ENCODE data around the gene KIF5B. TPM values are rescaled to one million over a fixed set of nuclear protein-coding genes. Genes with fewer than 3 reads are reported as not detected.

KIF5B gene
- total and polyA plus RNA-seq, 9 of the 15 experiments (the other 6 are each of a cell fraction or from before 2014, with no cell fraction given): 24.4 to 94.4 (median 68.9) TPM

DNA sequence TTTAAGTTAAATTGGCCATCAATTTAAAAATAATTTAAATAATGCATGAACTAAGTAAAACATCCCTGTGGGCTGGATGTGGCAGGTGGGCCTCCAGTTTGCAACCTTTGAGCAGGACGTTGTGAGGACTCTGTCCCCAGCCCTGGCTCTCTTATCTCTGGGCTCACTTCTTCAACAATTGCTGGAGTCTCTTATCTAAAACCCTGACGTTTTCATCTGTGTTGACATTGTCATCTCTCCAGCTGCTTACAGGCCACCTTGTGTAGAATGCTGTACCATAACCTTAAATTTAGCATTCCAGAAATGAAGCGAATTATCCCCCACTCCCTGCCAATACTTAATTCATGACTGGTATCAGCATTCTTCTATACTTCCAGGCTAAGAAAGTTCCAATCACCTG lies 3.2 kb upstream of the KIF5B start (continued):
- TF ChIP-seq, protein P1, sequence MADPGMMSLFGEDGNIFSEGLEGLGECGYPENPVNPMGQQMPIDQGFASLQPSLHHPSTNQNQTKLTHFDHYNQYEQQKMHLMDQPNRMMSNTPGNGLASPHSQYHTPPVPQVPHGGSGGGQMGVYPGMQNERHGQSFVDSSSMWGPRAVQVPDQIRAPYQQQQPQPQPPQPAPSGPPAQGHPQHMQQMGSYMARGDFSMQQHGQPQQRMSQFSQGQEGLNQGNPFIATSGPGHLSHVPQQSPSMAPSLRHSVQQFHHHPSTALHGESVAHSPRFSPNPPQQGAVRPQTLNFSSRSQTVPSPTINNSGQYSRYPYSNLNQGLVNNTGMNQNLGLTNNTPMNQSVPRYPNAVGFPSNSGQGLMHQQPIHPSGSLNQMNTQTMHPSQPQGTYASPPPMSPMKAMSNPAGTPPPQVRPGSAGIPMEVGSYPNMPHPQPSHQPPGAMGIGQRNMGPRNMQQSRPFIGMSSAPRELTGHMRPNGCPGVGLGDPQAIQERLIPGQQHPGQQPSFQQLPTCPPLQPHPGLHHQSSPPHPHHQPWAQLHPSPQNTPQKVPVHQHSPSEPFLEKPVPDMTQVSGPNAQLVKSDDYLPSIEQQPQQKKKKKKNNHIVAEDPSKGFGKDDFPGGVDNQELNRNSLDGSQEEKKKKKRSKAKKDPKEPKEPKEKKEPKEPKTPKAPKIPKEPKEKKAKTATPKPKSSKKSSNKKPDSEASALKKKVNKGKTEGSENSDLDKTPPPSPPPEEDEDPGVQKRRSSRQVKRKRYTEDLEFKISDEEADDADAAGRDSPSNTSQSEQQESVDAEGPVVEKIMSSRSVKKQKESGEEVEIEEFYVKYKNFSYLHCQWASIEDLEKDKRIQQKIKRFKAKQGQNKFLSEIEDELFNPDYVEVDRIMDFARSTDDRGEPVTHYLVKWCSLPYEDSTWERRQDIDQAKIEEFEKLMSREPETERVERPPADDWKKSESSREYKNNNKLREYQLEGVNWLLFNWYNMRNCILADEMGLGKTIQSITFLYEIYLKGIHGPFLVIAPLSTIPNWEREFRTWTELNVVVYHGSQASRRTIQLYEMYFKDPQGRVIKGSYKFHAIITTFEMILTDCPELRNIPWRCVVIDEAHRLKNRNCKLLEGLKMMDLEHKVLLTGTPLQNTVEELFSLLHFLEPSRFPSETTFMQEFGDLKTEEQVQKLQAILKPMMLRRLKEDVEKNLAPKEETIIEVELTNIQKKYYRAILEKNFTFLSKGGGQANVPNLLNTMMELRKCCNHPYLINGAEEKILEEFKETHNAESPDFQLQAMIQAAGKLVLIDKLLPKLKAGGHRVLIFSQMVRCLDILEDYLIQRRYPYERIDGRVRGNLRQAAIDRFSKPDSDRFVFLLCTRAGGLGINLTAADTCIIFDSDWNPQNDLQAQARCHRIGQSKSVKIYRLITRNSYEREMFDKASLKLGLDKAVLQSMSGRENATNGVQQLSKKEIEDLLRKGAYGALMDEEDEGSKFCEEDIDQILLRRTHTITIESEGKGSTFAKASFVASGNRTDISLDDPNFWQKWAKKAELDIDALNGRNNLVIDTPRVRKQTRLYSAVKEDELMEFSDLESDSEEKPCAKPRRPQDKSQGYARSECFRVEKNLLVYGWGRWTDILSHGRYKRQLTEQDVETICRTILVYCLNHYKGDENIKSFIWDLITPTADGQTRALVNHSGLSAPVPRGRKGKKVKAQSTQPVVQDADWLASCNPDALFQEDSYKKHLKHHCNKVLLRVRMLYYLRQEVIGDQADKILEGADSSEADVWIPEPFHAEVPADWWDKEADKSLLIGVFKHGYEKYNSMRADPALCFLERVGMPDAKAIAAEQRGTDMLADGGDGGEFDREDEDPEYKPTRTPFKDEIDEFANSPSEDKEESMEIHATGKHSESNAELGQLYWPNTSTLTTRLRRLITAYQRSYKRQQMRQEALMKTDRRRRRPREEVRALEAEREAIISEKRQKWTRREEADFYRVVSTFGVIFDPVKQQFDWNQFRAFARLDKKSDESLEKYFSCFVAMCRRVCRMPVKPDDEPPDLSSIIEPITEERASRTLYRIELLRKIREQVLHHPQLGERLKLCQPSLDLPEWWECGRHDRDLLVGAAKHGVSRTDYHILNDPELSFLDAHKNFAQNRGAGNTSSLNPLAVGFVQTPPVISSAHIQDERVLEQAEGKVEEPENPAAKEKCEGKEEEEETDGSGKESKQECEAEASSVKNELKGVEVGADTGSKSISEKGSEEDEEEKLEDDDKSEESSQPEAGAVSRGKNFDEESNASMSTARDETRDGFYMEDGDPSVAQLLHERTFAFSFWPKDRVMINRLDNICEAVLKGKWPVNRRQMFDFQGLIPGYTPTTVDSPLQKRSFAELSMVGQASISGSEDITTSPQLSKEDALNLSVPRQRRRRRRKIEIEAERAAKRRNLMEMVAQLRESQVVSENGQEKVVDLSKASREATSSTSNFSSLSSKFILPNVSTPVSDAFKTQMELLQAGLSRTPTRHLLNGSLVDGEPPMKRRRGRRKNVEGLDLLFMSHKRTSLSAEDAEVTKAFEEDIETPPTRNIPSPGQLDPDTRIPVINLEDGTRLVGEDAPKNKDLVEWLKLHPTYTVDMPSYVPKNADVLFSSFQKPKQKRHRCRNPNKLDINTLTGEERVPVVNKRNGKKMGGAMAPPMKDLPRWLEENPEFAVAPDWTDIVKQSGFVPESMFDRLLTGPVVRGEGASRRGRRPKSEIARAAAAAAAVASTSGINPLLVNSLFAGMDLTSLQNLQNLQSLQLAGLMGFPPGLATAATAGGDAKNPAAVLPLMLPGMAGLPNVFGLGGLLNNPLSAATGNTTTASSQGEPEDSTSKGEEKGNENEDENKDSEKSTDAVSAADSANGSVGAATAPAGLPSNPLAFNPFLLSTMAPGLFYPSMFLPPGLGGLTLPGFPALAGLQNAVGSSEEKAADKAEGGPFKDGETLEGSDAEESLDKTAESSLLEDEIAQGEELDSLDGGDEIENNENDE (IDR thresholded peaks at IDR 0.05; ENCODE audit: low read depth, low read length): no peak
- TF ChIP-seq CTBP1 (IDR thresholded peaks at IDR 0.05; ENCODE audit: borderline replicate concordance): peak; percentile 69; the same call in 1 of the 2 replicates
- TF ChIP-seq, protein P2, sequence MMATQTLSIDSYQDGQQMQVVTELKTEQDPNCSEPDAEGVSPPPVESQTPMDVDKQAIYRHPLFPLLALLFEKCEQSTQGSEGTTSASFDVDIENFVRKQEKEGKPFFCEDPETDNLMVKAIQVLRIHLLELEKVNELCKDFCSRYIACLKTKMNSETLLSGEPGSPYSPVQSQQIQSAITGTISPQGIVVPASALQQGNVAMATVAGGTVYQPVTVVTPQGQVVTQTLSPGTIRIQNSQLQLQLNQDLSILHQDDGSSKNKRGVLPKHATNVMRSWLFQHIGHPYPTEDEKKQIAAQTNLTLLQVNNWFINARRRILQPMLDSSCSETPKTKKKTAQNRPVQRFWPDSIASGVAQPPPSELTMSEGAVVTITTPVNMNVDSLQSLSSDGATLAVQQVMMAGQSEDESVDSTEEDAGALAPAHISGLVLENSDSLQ (IDR thresholded peaks at IDR 0.05): peak; percentile 62
- TF ChIP-seq, protein P3, sequence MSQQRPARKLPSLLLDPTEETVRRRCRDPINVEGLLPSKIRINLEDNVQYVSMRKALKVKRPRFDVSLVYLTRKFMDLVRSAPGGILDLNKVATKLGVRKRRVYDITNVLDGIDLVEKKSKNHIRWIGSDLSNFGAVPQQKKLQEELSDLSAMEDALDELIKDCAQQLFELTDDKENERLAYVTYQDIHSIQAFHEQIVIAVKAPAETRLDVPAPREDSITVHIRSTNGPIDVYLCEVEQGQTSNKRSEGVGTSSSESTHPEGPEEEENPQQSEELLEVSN (IDR thresholded peaks at IDR 0.05; ENCODE audit: borderline replicate concordance in 1 of 2, extremely low read depth in 1 of 2, insufficient read depth in 1 of 2, insufficient read length in 1 of 2, low read depth in 1 of 2, low read length in 1 of 2, poor library complexity in 1 of 2, severe bottlenecking in 1 of 2): no peak
- TF ChIP-seq SRSF3 (IDR thresholded peaks at IDR 0.05; ENCODE audit: insufficient read depth, low read length): no peak
- TF ChIP-seq, protein P4, sequence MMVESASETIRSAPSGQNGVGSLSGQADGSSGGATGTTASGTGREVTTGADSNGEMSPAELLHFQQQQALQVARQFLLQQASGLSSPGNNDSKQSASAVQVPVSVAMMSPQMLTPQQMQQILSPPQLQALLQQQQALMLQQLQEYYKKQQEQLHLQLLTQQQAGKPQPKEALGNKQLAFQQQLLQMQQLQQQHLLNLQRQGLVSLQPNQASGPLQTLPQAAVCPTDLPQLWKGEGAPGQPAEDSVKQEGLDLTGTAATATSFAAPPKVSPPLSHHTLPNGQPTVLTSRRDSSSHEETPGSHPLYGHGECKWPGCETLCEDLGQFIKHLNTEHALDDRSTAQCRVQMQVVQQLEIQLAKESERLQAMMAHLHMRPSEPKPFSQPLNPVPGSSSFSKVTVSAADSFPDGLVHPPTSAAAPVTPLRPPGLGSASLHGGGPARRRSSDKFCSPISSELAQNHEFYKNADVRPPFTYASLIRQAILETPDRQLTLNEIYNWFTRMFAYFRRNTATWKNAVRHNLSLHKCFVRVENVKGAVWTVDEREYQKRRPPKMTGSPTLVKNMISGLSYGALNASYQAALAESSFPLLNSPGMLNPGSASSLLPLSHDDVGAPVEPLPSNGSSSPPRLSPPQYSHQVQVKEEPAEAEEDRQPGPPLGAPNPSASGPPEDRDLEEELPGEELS (CRISPR knock-in tag; IDR thresholded peaks at IDR 0.05; ENCODE audit: borderline replicate concordance): no peak
- TF ChIP-seq DPF2 (IDR thresholded peaks at IDR 0.05): peak; percentile 83

Measured in K562 (cell line).